ENCODE measurements around the gene TTC8. TPM values are rescaled to one million over a fixed set of nuclear protein-coding genes. Genes with fewer than 3 reads are reported as not detected.
A peak's percentile ranks its signal among the peaks of the same experiment; 100 is the strongest.

Gene TTC8
- total and polyA plus RNA-seq, 2 donors (not counting 3 experiments of a cell fraction or from before 2014, with no cell fraction given) = 11.9 to 16.3 TPM

DNA sequence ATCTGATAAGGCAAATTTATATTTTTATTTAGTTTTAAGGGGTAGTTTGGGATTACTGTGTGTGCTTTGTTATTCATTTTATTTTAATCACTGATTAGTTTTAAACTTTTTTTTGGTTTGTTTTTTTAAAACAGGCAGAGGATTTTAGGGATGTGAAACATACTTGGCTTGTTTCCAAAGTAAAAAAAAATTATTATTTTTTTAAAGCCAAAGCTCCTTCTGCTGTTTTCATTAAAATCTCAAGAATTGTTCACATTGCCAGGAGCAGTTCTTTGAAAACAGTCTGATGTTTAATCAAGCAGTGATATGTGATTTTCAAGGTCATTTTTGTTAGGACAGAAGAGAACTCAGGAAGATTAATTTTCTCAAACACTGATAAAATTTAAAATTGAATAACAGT, 11.2 kb downstream of the TTC8 start:
- TF ChIP-seq POLR2AphosphoS5 (IDR thresholded peaks at IDR 0.05; ENCODE audit: insufficient read depth, low read depth, low read length) (no peak), GATA2 (IDR thresholded peaks at IDR 0.05; ENCODE audit: insufficient read depth, insufficient read length, low read depth, low read length) (no peak), FOS (IDR thresholded peaks at IDR 0.05; ENCODE audit: borderline replicate concordance, insufficient read depth, low read length) (no peak), POLR2A (IDR thresholded peaks at IDR 0.05; ENCODE audit: low read depth, low read length) (no peak), EZH2 (IDR thresholded peaks at IDR 0.05; ENCODE audit: borderline replicate concordance, low read depth, low read length, severe bottlenecking) (no peak), MYC (IDR thresholded peaks at IDR 0.05; ENCODE audit: low read depth, low read length) (no peak), JUN (IDR thresholded peaks at IDR 0.05; ENCODE audit: borderline replicate concordance, insufficient read depth, insufficient read length, low read depth) (no peak)
- TF ChIP-seq, protein P1, sequence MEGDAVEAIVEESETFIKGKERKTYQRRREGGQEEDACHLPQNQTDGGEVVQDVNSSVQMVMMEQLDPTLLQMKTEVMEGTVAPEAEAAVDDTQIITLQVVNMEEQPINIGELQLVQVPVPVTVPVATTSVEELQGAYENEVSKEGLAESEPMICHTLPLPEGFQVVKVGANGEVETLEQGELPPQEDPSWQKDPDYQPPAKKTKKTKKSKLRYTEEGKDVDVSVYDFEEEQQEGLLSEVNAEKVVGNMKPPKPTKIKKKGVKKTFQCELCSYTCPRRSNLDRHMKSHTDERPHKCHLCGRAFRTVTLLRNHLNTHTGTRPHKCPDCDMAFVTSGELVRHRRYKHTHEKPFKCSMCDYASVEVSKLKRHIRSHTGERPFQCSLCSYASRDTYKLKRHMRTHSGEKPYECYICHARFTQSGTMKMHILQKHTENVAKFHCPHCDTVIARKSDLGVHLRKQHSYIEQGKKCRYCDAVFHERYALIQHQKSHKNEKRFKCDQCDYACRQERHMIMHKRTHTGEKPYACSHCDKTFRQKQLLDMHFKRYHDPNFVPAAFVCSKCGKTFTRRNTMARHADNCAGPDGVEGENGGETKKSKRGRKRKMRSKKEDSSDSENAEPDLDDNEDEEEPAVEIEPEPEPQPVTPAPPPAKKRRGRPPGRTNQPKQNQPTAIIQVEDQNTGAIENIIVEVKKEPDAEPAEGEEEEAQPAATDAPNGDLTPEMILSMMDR (IDR thresholded peaks at IDR 0.05; ENCODE audit: extremely low read depth in 1 of 2, insufficient read depth in 1 of 2, low read depth in 1 of 2, low read length in 2 of 2) = no peak
- TF ChIP-seq, protein P2, sequence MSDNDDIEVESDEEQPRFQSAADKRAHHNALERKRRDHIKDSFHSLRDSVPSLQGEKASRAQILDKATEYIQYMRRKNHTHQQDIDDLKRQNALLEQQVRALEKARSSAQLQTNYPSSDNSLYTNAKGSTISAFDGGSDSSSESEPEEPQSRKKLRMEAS (IDR thresholded peaks at IDR 0.05; ENCODE audit: insufficient read depth, insufficient read length) = no peak
- Histone ChIP-seq H3K4me2 (ENCODE audit: insufficient read depth, low read length) (no peak overlapping the region), H3K4me1 (ENCODE audit: control insufficient read depth, extremely low read depth, insufficient read depth, low read length) (peaks cover 9% of the 10 kb centered on the region), H3K9ac (replicated peaks; ENCODE audit: extremely low read depth, insufficient read depth, low read length) (no peak overlapping the region), H3K36me3 (ENCODE audit: control insufficient read depth in 2 of 2, extremely low read depth in 1 of 2, insufficient read depth in 2 of 2, low read length in 2 of 2) (no peaks in the 10 kb centered on the region), H3K27ac (ENCODE audit: insufficient read depth, low read depth, low read length) (no peak overlapping the region), H3K79me2 (ENCODE audit: control insufficient read depth, insufficient read depth, low read length) (no peaks in the 10 kb centered on the region), H3K9me3 (replicated peaks; ENCODE audit: control insufficient read depth, insufficient read depth, low read length) (no peaks in the 10 kb centered on the region), H3K27me3 (ENCODE audit: control insufficient read depth in 2 of 2, insufficient read depth in 2 of 2, low read length in 2 of 2) (no peaks in the 10 kb centered on the region), H2AFZ (ENCODE audit: low read depth, low read length) (no peak overlapping the region), H3K9me1 (replicated peaks; ENCODE audit: control insufficient read depth, extremely low read depth, insufficient read depth, low read length) (no peaks in the 10 kb centered on the region), H4K20me1 (replicated peaks; ENCODE audit: control insufficient read depth, extremely low read depth, insufficient read depth, low read length) (no peaks in the 10 kb centered on the region), H3K4me3 (replicated peaks in 1 of 3; ENCODE audit: insufficient read depth in 1 of 3, low read depth in 1 of 3, low read length in 3 of 3) (no peak overlapping the region)
- BruUV-seq (replicated peaks) = no TSS peak
- FAIRE-seq = peak; percentile 4
- dilution Hi-C loops (cut with MboI; ENCODE audit: extremely low pct_ligation_motif_present, low sequenced_read_pairs) (no loop called here), intact Hi-C loops (cut with micrococcal nuclease) (no loop called here)
- CTCF ChIA-PET = interaction anchor here (0.8 to 2.5 kb wide), 3 partner anchors 11 to 29 kb away, joined by 4 to 5 read pairs (median 5); partner anchors contain the start of gene TTC8
- peak; percentile 46 for DNase-seq (ENCODE audit: low read depth, low spot score)
- POLR2A ChIA-PET = no interaction called here
